GM18508 (cell line): Measurements from ENCODE around the gene RNPEPL1.
"Not testable (repeated sequence)": the region's sequence is repeated elsewhere in the genome, so short reads cannot be mapped to it uniquely, and the experiment has no call there.

ENCODE experiments used
- ATAC-seq: cut with Tn5 transposase; IDR thresholded peaks from one replicate; pipeline ENCODE4 v1.9.1; 2021; ENCODE audit warnings: moderate number of reproducible peaks; ENCODE audit not compliant: insufficient read depth, unreplicated experiment

The RNPEPL1 gene

GRCh38 chr2:240538031-240538780 is 30.1 kb upstream of the RNPEPL1 start:
- ATAC-seq = no peak

- not testable (repeated sequence) for ATAC-seq
Measured at GRCh38 chr2:240539101-240539500, 29.2 kb upstream of the RNPEPL1 start.

- ATAC-seq = no peak
Measured at GRCh38 chr2:240539906-240540305, 28.4 kb upstream of the RNPEPL1 start.

- ATAC-seq = no peak
Measured at GRCh38 chr2:240551288-240551687, 17.0 kb upstream of the RNPEPL1 start.

GRCh38 chr2:240551811-240552210 is 16.5 kb upstream of the RNPEPL1 start:
- ATAC-seq = no peak

- no peak for ATAC-seq
Measured at GRCh38 chr2:240553956-240554480, 14.3 kb upstream of the RNPEPL1 start.

- ATAC-seq = no peak
Measured at GRCh38 chr2:240554767-240555493, 13.4 kb upstream of the RNPEPL1 start.

- ATAC-seq = no peak
Measured at GRCh38 chr2:240555541-240556250, 12.6 kb upstream of the RNPEPL1 start.

GRCh38 chr2:240556553-240557100 is 11.7 kb upstream of the RNPEPL1 start:
- no peak for ATAC-seq

- ATAC-seq = no peak
Measured at GRCh38 chr2:240557101-240557751, 11.1 kb upstream of the RNPEPL1 start.

GRCh38 chr2:240557808-240558207 is 10.5 kb upstream of the RNPEPL1 start, which contains the start of gene ANKMY1:
Gene ANKMY1, minus strand, starts transcription at chr2:240557988. Its CDS starts 653 bp downstream, at chr2:240557335.
- ATAC-seq = no peak

GRCh38 chr2:240558236-240558761 is 10.0 kb upstream of the RNPEPL1 start:
- no peak for ATAC-seq

- ATAC-seq = no peak
Measured at GRCh38 chr2:240559286-240559685, 9.0 kb upstream of the RNPEPL1 start.

GRCh38 chr2:240560084-240560479 is 8.2 kb upstream of the RNPEPL1 start, which contains the start of gene DUSP28:
Gene DUSP28, plus strand, starts transcription at chr2:240560357. Its CDS starts 328 bp downstream, at chr2:240560685.
- ATAC-seq = no peak

- no peak for ATAC-seq
Measured at GRCh38 chr2:240560480-240561324, 7.6 kb upstream of the RNPEPL1 start.

- no peak for ATAC-seq
Measured at GRCh38 chr2:240561325-240561971, 6.8 kb upstream of the RNPEPL1 start.

GRCh38 chr2:240563231-240563630 is 5.1 kb upstream of the RNPEPL1 start:
- ATAC-seq = not testable (repeated sequence)

GRCh38 chr2:240563951-240564560 is 4.2 kb upstream of the RNPEPL1 start:
- no peak for ATAC-seq
